ENCODE measurements around the gene SLC8A1.

DNA sequence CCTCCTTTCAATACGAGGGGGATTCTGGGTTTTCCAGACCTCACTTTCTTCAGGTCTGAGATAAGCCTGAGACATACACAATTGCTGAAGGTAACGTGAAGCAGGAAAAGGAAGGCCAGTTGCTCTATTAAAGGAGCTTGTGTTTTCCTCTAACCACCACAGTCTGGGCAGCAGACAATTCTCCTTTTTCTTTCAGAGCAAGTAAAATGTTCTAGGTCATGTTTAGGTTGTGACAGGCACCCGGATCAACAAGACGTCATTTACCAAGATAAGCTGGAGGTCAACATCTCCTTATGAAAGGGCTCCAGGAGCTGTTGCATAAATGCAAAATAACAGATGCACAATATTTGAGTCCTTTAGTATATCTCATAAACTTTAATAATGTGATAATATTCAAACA lies 148.1 kb downstream of the SLC8A1 start:
- no peak for TF ChIP-seq EZH2 (IDR thresholded peaks at IDR 0.05; ENCODE audit: borderline replicate concordance, low read depth, low read length, severe bottlenecking)
- TF ChIP-seq, protein P1, sequence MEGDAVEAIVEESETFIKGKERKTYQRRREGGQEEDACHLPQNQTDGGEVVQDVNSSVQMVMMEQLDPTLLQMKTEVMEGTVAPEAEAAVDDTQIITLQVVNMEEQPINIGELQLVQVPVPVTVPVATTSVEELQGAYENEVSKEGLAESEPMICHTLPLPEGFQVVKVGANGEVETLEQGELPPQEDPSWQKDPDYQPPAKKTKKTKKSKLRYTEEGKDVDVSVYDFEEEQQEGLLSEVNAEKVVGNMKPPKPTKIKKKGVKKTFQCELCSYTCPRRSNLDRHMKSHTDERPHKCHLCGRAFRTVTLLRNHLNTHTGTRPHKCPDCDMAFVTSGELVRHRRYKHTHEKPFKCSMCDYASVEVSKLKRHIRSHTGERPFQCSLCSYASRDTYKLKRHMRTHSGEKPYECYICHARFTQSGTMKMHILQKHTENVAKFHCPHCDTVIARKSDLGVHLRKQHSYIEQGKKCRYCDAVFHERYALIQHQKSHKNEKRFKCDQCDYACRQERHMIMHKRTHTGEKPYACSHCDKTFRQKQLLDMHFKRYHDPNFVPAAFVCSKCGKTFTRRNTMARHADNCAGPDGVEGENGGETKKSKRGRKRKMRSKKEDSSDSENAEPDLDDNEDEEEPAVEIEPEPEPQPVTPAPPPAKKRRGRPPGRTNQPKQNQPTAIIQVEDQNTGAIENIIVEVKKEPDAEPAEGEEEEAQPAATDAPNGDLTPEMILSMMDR (IDR thresholded peaks at IDR 0.05; ENCODE audit: borderline replicate concordance, extremely low read depth, low read length, poor library complexity, severe bottlenecking): no peak
